Measurements from ENCODE around the gene PIK3C3.

GRCh38 chr18:41982942-41983660 lies 28.1 kb downstream of the PIK3C3 start:
- no peak for TF ChIP-seq POLR2AphosphoS5 (IDR thresholded peaks at IDR 0.05; ENCODE audit: low read depth, low read length)
- TF ChIP-seq CTCF (IDR thresholded peaks at IDR 0.05): no peak
- TF ChIP-seq RAD21 (IDR thresholded peaks at IDR 0.05; ENCODE audit: low read length): no peak
- no peak for TF ChIP-seq USF1 (IDR thresholded peaks at IDR 0.05; ENCODE audit: borderline replicate concordance, low read depth)
- TF ChIP-seq NRF1 (IDR thresholded peaks at IDR 0.05; ENCODE audit: low read depth, low read length): no peak
- no peak for TF ChIP-seq EP300 (IDR thresholded peaks at IDR 0.05; ENCODE audit: borderline replicate concordance in 1 of 2, low read depth in 1 of 2, low read length in 1 of 2)
- TF ChIP-seq NFIC (IDR thresholded peaks at IDR 0.05; ENCODE audit: borderline replicate concordance): no peak
- no peak for TF ChIP-seq PBX3 (IDR thresholded peaks at IDR 0.05)
- TF ChIP-seq FOXJ3 (CRISPR knock-in tag; IDR thresholded peaks at IDR 0.05): no peak
- no peak for TF ChIP-seq FOXM1 (IDR thresholded peaks at IDR 0.05; ENCODE audit: low read depth)
- no peak for TF ChIP-seq MAX (IDR thresholded peaks at IDR 0.05; ENCODE audit: low read depth)
- TF ChIP-seq REST (IDR thresholded peaks at IDR 0.05; ENCODE audit: low read depth, low read length): no peak

Data from SK-N-SH (cell line).